Gastroesophageal sphincter (tissue), 3 donors: ENCODE data around the gene VAPB.

Experiments used
- POLR2A ChIP-seq, 2 donors: fragments of 450-650 bp; IDR thresholded peaks; one replicate each; pipeline ENCODE4 v1.6.1; 2017; ENCODE audit warnings: antibody characterized with exemption in 2 of 2, mild to moderate bottlenecking in 2 of 2, moderate library complexity in 1 of 2
- POLR2AphosphoS5 ChIP-seq: sonication (generic); formaldehyde crosslinking; IDR thresholded peaks from one replicate; pipeline ENCODE4 v1.6.1; 2017; ENCODE audit warnings: antibody characterized with exemption
- TF ChIP-seq, protein P1 (sequence below), 4 experiments: fragments of 200-600 bp in 2 of 4; fragments of 450-650 bp in 2 of 4; sonication (generic) in 1 of 4; IDR thresholded peaks; one replicate each; pipeline ENCODE4 v1.5.1; 2017 to 2019; ENCODE audit warnings: antibody characterized with exemption in 4 of 4, mild to moderate bottlenecking in 2 of 4, moderate library complexity in 2 of 4

GRCh38 chr20:58461104-58461503 lies 72.1 kb downstream of the VAPB start:
- TF ChIP-seq, protein P1, sequence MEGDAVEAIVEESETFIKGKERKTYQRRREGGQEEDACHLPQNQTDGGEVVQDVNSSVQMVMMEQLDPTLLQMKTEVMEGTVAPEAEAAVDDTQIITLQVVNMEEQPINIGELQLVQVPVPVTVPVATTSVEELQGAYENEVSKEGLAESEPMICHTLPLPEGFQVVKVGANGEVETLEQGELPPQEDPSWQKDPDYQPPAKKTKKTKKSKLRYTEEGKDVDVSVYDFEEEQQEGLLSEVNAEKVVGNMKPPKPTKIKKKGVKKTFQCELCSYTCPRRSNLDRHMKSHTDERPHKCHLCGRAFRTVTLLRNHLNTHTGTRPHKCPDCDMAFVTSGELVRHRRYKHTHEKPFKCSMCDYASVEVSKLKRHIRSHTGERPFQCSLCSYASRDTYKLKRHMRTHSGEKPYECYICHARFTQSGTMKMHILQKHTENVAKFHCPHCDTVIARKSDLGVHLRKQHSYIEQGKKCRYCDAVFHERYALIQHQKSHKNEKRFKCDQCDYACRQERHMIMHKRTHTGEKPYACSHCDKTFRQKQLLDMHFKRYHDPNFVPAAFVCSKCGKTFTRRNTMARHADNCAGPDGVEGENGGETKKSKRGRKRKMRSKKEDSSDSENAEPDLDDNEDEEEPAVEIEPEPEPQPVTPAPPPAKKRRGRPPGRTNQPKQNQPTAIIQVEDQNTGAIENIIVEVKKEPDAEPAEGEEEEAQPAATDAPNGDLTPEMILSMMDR (IDR thresholded peaks at IDR 0.05) = no peak
- TF ChIP-seq POLR2A (IDR thresholded peaks at IDR 0.05) (no peak), POLR2AphosphoS5 (no peak)
